Mucosa of descending colon (tissue), 3 donors: Measurements from ENCODE around the gene TBXA2R. TPM values are rescaled to one million over a fixed set of nuclear protein-coding genes. Genes with fewer than 3 reads are reported as not detected.
"Not testable (repeated sequence)": the region's sequence is repeated elsewhere in the genome, so short reads cannot be mapped to it uniquely, and the experiment has no call there.

Experiments used
- ATAC-seq: fragments of 200-7000 bp; cut with Tn5 transposase; one replicate; pipeline ENCODE4 v1.9.1; 2020; ENCODE audit warnings: mild to moderate bottlenecking, moderate library complexity
- DNase-seq, 3 donors: peaks; one replicate each; pipeline ENCODE4 v3.0.0-alpha.2; 2020
- H3K36me3 ChIP-seq: fragments of 200-600 bp; one replicate; pipeline ENCODE4 v1.8.0; 2021; ENCODE audit warnings: low read depth, mild to moderate bottlenecking
- H3K4me1 ChIP-seq: fragments of 200-600 bp; one replicate; pipeline ENCODE4 v1.8.0; 2021; ENCODE audit warnings: low read depth, mild to moderate bottlenecking
- H3K4me3 ChIP-seq: fragments of 200-600 bp; one replicate; pipeline ENCODE4 v1.8.0; 2021; ENCODE audit warnings: mild to moderate bottlenecking
- H3K9me3 ChIP-seq: fragments of 200-600 bp; one replicate; pipeline ENCODE4 v1.8.0; 2021; ENCODE audit warnings: mild to moderate bottlenecking
- CTCF ChIP-seq: fragments of 200-600 bp; IDR thresholded peaks from one replicate; pipeline ENCODE4 v1.8.0; 2022; ENCODE audit warnings: antibody characterized with exemption, mild to moderate bottlenecking
- intact Hi-C, 2 donors: fragments of 100-400 bp; cut with DNase I in 1 of 2; cut with micrococcal nuclease in 1 of 2; formaldehyde crosslinking; loops; one replicate each; pipeline versions ENCODE4 v1.11.0 to v1.11.1; 2022; cut with DNase I, micrococcal nuclease
- total RNA-seq, 3 donors: library from RNA; stranded (reverse); fragmentation: NEBNext Ultra II Directional in 2 of 3; extraction: Animal tissue kit (Norgen Biotek cat#: 25700) in 2 of 3; gene quantifications; one replicate each; pipeline versions ENCODE4 v1.2.1 to v1.2.4, GENCODE V29; 2021 to 2023
- donor health status: DM: no; HTN: no; CAD: no; lungs with moderate emphysema.
- donor health status: DM: no; HTN: no; CAD: no.
- donor health status: DM: no; HTN: yes; CAD: no.

Gene TBXA2R
- total RNA-seq, 3 donors from 2014 or later: 0.72 to 2.3 (median 1.1) TPM

- intact Hi-C loops: no loop called here
- no peak for DNase-seq
- Histone ChIP-seq H3K4me1 (no peaks in the 10 kb centered on the region), H3K4me3 (no peak overlapping the region), H3K36me3 (no peaks in the 10 kb centered on the region), H3K9me3 (no peaks in the 10 kb centered on the region)
- ATAC-seq: no peak
- TF ChIP-seq CTCF: no peak
Observed at GRCh38 chr19:3586707-3587346, 19.8 kb downstream of the TBXA2R start.

- no peaks in the 10 kb centered on the region for H3K36me3 ChIP-seq
- no peak overlapping the region for H3K4me3 ChIP-seq
- no peaks in the 10 kb centered on the region for H3K9me3 ChIP-seq
- no peak for TF ChIP-seq CTCF
- intact Hi-C loops: no loop called here
- H3K4me1 ChIP-seq: no peaks in the 10 kb centered on the region
- DNase-seq: no peak
- no peak for ATAC-seq
Observed at GRCh38 chr19:3586127-3586626, 20.5 kb downstream of the TBXA2R start.

- intact Hi-C loops: no loop called here
- DNase-seq: no peak
Observed at GRCh38 chr19:3585301-3586126, 21.2 kb downstream of the TBXA2R start, which contains the start of gene GIPC3. GIPC3 (plus strand) TSS chr19:3585478; CDS start chr19:3585598, 120 bp downstream.

GRCh38 chr19:3584036-3584802 is 22.5 kb downstream of the TBXA2R start:
- intact Hi-C loops, H3K4me3 ChIP-seq, DNase-seq, H3K9me3 ChIP-seq, ATAC-seq, H3K36me3 ChIP-seq, H3K4me1 ChIP-seq: not testable (repeated sequence)

More at GRCh38 chr19:3585301-3586126, 21.2 kb downstream of the TBXA2R start, which contains the start of gene GIPC3:
- no peak within 1 kb of the TSS for H3K4me3 ChIP-seq
- H3K4me1 ChIP-seq: no peaks in the 10 kb centered on the region
- H3K36me3 ChIP-seq: no peaks in the 10 kb centered on the region
- ATAC-seq: no peak
- TF ChIP-seq CTCF: no peak
- H3K9me3 ChIP-seq: no peaks in the 10 kb centered on the region

- H3K4me3 ChIP-seq, intact Hi-C loops, H3K36me3 ChIP-seq, H3K4me1 ChIP-seq, H3K9me3 ChIP-seq, ATAC-seq, DNase-seq: not testable (repeated sequence)
Observed at GRCh38 chr19:3581792-3582191, 24.9 kb downstream of the TBXA2R start.

GRCh38 chr19:3580156-3580934 is 26.3 kb downstream of the TBXA2R start:
- Histone ChIP-seq H3K4me3 (no peak overlapping the region), H3K9me3 (no peaks in the 10 kb centered on the region), H3K4me1 (peaks cover 14% of the 10 kb centered on the region), H3K36me3 (no peaks in the 10 kb centered on the region)
- intact Hi-C loops: no loop called here
- no peak for ATAC-seq
- no peak for TF ChIP-seq CTCF
- DNase-seq: peak in 1 of 3 donors; percentile 10
